HUES48 (cell line): ENCODE results near the gene APOBR.
"Not testable (repeated sequence)": the region's sequence is repeated elsewhere in the genome, so short reads cannot be mapped to it uniquely, and the experiment has no call there.

Experiments
- H3K27ac ChIP-seq: one replicate; pipeline ENCODE4 v1.7.0; 2013; ENCODE audit warnings: low read depth, low read length, inconsistent platforms
- H3K27me3 ChIP-seq: 2 replicates; pipeline ENCODE4 v1.6.1; 2013; ENCODE audit warnings: mild to moderate bottlenecking, low read length; ENCODE audit not compliant: control insufficient read depth, insufficient read depth
- H3K36me3 ChIP-seq: 2 replicates; pipeline ENCODE4 v1.6.1; 2013; ENCODE audit warnings: low read length; ENCODE audit not compliant: control insufficient read depth, insufficient read depth
- H3K4me1 ChIP-seq: 2 replicates; pipeline ENCODE4 v1.6.1; 2013; ENCODE audit warnings: mild to moderate bottlenecking, low read length; ENCODE audit not compliant: control insufficient read depth, insufficient read depth
- H3K4me3 ChIP-seq: 2 replicates; pipeline ENCODE4 v1.5.1; 2013; ENCODE audit warnings: mild to moderate bottlenecking, low read depth, low read length
- H3K9ac ChIP-seq: 2 replicates; pipeline ENCODE4 v1.6.1; 2013; ENCODE audit warnings: mild to moderate bottlenecking, low read depth, low read length, moderate library complexity
- H3K9me3 ChIP-seq: 2 replicates; pipeline ENCODE4 v1.6.1; 2013; ENCODE audit warnings: low read length; ENCODE audit not compliant: control insufficient read depth, insufficient read depth

The APOBR gene

DNA sequence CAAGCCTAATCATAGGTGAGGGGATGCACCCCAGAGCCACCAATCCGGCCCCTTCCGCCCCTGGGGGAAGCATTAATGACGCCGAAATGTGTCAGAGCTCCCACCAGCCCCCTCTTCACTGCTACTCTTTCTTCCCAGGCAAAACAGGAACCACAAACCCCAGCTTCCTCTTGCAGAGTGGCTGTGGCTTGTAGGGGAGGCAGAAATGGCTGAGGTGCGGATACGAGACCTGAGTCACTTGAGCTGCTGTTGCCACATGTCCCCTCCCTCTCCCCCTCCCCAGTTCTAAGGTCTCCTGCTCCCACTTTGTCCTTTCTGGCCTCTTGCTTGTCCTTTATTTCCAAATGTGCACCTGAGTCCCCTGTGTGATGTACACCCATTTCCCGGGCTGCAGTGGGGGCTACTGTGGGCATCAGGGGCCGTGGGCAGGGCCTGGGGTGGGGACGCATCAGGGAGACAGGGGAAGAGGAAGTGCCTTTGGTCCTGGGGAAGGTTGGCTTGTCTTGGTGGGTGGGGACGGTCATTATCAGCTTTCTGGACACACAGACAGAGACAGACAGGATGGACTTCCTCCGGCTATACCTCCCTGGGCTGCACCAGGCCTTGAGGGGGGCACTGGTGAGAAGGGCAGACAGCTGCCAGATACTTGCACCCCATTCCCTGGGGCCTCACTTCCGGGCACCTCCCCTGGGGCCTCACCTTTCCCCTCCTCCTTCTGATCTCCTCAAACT is at the start of gene APOBR:
Gene APOBR, plus strand, starts transcription at position 523 of the 731 bp plus-strand sequence. Its CDS starts 39 bp downstream, at position 562.
- H3K27me3 ChIP-seq = no peaks in the 10 kb centered on the region

GRCh38 chr16:28446388-28446787 is 48.1 kb upstream of the APOBR start:
- not testable (repeated sequence) for H3K9me3 ChIP-seq, H3K4me3 ChIP-seq, H3K4me1 ChIP-seq, H3K27me3 ChIP-seq, H3K27ac ChIP-seq, H3K36me3 ChIP-seq, H3K9ac ChIP-seq

More for the DNA sequence above, at the start of gene APOBR:
- peaks cover under 1% of the 10 kb centered on the region; the same call in 1 of the 2 replicates for H3K36me3 ChIP-seq
- no peaks in the 10 kb centered on the region for H3K9me3 ChIP-seq
- no peaks in the 10 kb centered on the region for H3K4me1 ChIP-seq
- H3K4me3 ChIP-seq = no peak within 1 kb of the TSS
- no peak within 1 kb of the TSS for H3K27ac ChIP-seq
- H3K9ac ChIP-seq = no peak within 1 kb of the TSS

DNA sequence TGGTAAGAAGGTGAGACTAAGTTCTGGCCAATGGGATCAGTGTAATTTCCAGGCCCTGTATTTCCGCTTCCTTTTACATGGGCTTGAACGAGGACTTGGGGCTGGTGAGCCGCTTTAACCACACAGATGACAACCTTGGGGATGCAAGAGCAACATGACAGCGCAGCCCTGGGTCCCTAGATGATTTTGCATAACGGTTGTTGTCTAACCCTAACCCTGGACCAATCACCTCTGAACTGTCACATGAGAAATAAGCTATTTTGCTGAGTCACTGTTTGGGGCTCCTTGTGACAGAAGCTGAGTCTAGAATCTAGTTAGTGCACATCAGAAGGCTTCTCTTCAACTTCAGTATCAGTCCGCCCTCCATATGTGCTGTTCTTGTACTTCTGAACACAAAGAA is 47.4 kb upstream of the APOBR start:
- not testable (repeated sequence) for H3K9ac ChIP-seq, H3K4me3 ChIP-seq, H3K4me1 ChIP-seq, H3K36me3 ChIP-seq, H3K27me3 ChIP-seq, H3K9me3 ChIP-seq, H3K27ac ChIP-seq

- no peak overlapping the region for H3K9ac ChIP-seq
- H3K4me3 ChIP-seq = no peak overlapping the region
- H3K9me3 ChIP-seq = no peaks in the 10 kb centered on the region
- no peak overlapping the region for H3K27ac ChIP-seq
- no peaks in the 10 kb centered on the region for H3K27me3 ChIP-seq
- H3K36me3 ChIP-seq = peaks cover 13% of the 10 kb centered on the region
- H3K4me1 ChIP-seq = no peaks in the 10 kb centered on the region
Observed at GRCh38 chr16:28473714-28474265, 20.7 kb upstream of the APOBR start.

DNA sequence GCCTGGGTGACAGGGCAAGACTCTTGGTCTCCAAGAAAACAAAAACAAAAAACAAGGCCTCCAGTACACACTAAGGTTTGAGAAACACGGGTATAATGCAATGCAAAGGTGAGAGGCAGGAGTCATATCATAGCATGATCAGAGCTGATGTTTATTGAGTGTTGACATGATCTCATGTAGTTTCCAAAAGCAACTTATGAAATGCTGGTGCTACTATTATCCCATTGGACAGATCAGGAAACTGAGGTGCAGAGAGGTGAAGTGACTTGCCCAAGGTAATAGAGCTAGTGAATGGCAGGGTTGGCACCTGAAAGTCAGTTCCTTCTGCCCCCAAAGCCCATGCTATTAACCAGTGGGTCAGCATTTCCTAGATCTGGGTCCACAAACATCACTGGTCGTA is 19.2 kb upstream of the APOBR start:
- Histone ChIP-seq H3K9me3 (no peaks in the 10 kb centered on the region), H3K4me3 (no peak overlapping the region), H3K9ac (no peak overlapping the region), H3K36me3 (peaks cover 20% of the 10 kb centered on the region), H3K27me3 (no peaks in the 10 kb centered on the region), H3K4me1 (no peaks in the 10 kb centered on the region), H3K27ac (no peak overlapping the region)

DNA sequence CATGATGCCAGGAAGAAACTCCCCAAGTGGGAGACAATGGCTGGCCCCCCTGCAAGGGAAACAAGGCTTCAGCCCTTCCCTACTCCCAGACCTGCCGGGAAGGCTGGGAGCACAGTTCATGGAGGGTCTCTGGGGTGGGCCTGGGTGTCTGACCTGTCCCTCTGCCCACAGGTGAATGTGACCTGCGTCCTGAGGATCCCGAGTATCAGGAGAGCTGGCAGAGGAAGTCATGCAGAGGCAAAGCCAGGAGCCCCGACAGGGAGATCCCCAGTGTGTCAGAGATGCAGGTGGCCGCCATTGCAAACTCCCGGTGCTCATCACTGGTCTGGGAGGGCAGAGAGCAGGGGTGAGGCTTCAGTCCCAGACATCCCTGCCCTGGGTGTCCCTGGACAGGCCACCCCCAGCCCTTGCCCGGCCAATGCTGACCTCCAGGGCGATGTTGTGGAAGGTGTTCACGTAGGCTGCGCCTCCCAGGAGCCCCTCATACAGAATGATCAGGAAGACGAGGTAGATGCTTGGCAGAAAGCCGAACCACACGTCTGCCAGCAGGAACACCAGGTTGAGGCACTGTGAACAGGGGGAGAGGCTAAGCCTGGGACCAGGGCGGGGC is 17.0 kb upstream of the APOBR start:
- Histone ChIP-seq H3K36me3 (peaks cover 31% of the 10 kb centered on the region), H3K9me3 (no peaks in the 10 kb centered on the region), H3K4me1 (no peaks in the 10 kb centered on the region), H3K9ac (no peak overlapping the region), H3K27me3 (no peaks in the 10 kb centered on the region), H3K4me3 (no peak overlapping the region), H3K27ac (no peak overlapping the region)

GRCh38 chr16:28478506-28479180 is 15.8 kb upstream of the APOBR start:
- H3K36me3 ChIP-seq = peaks cover 36% of the 10 kb centered on the region
- H3K27me3 ChIP-seq = no peaks in the 10 kb centered on the region
- no peaks in the 10 kb centered on the region for H3K4me1 ChIP-seq
- no peak overlapping the region for H3K4me3 ChIP-seq
- no peaks in the 10 kb centered on the region for H3K9me3 ChIP-seq
- no peak overlapping the region for H3K9ac ChIP-seq
- H3K27ac ChIP-seq = no peak overlapping the region

GRCh38 chr16:28482026-28482425 is 12.4 kb upstream of the APOBR start:
- Histone ChIP-seq H3K9ac (no peak overlapping the region), H3K4me3 (no peak overlapping the region), H3K4me1 (no peaks in the 10 kb centered on the region), H3K27ac (no peak overlapping the region), H3K27me3 (no peaks in the 10 kb centered on the region), H3K9me3 (no peaks in the 10 kb centered on the region), H3K36me3 (peaks cover 34% of the 10 kb centered on the region)

DNA sequence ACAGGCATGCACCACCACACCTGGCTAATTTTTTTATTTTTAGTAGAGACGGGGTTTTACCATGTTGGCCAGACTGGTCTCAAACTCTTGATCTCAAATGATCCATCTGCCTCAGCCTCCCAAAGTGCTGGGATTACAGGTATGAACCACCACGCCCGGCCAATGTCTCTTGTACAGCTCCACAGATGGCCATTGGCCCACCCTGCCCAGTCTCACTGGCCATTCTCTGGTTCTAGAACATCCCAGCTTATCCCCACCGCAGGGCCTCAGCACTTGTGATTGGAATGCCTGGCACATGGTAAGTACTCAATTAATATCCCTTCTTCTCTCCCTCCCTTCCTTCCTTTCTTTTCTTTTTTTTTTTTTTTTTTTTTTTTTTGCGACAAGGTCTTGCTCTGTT is 11.1 kb upstream of the APOBR start:
- not testable (repeated sequence) for H3K9ac ChIP-seq, H3K9me3 ChIP-seq, H3K27me3 ChIP-seq, H3K27ac ChIP-seq, H3K4me3 ChIP-seq, H3K4me1 ChIP-seq
- H3K36me3 ChIP-seq = peaks cover 28% of the 10 kb centered on the region

GRCh38 chr16:28486266-28486665 is 8.2 kb upstream of the APOBR start:
- H3K36me3 ChIP-seq = peaks cover 24% of the 10 kb centered on the region
- no peak overlapping the region for H3K27ac ChIP-seq
- H3K4me1 ChIP-seq = no peaks in the 10 kb centered on the region

More at GRCh38 chr16:28486266-28486665, 8.2 kb upstream of the APOBR start:
- Histone ChIP-seq H3K27me3 (no peaks in the 10 kb centered on the region), H3K4me3 (no peak overlapping the region), H3K9me3 (no peaks in the 10 kb centered on the region), H3K9ac (no peak overlapping the region)
